Measurements from ENCODE around the gene OLFM1.
"Not testable (repeated sequence)": the region's sequence is repeated elsewhere in the genome, so short reads cannot be mapped to it uniquely, and the experiment has no call there.

OLFM1 gene

GRCh38 chr9:135156525-135157510 is 69.3 kb downstream of the OLFM1 start:
- DNase-seq = no peak

- DNase-seq = no peak
Measured at GRCh38 chr9:135157856-135158563, 70.5 kb downstream of the OLFM1 start.

- DNase-seq = no peak
Measured at GRCh38 chr9:135158564-135158937, 71.1 kb downstream of the OLFM1 start.

GRCh38 chr9:135159801-135160200 is 72.3 kb downstream of the OLFM1 start:
- DNase-seq = no peak

GRCh38 chr9:135160862-135161261 is 73.4 kb downstream of the OLFM1 start:
- DNase-seq = no peak

GRCh38 chr9:135162599-135162998 is 75.1 kb downstream of the OLFM1 start:
- DNase-seq = not testable (repeated sequence)

GRCh38 chr9:135163023-135163780 is 75.7 kb downstream of the OLFM1 start:
- no peak for DNase-seq

GRCh38 chr9:135164036-135164435 is 76.6 kb downstream of the OLFM1 start:
- DNase-seq = no peak

- no peak for DNase-seq
Measured at GRCh38 chr9:135165003-135165711, 77.7 kb downstream of the OLFM1 start.

GRCh38 chr9:135165756-135166519 is 78.5 kb downstream of the OLFM1 start:
- DNase-seq = no peak

- no peak for DNase-seq
Measured at GRCh38 chr9:135166565-135166964, 79.1 kb downstream of the OLFM1 start.

GRCh38 chr9:135167356-135167755 is 79.9 kb downstream of the OLFM1 start:
- no peak for DNase-seq

GRCh38 chr9:135167849-135168655 is 80.6 kb downstream of the OLFM1 start:
- DNase-seq = no peak

GRCh38 chr9:135169709-135170226 is 82.3 kb downstream of the OLFM1 start:
- no peak for DNase-seq

GRCh38 chr9:135170535-135170934 is 83.1 kb downstream of the OLFM1 start:
- no peak for DNase-seq
